ENCODE results near the gene GABARAP.
A peak's percentile ranks its signal among the peaks of the same experiment; 100 is the strongest.
"Not testable (repeated sequence)": the region's sequence is repeated elsewhere in the genome, so short reads cannot be mapped to it uniquely, and the experiment has no call there.

The GABARAP gene

GRCh38 chr17:7246779-7247178 lies 4.5 kb upstream of the GABARAP start:
- TF ChIP-seq, protein P1, sequence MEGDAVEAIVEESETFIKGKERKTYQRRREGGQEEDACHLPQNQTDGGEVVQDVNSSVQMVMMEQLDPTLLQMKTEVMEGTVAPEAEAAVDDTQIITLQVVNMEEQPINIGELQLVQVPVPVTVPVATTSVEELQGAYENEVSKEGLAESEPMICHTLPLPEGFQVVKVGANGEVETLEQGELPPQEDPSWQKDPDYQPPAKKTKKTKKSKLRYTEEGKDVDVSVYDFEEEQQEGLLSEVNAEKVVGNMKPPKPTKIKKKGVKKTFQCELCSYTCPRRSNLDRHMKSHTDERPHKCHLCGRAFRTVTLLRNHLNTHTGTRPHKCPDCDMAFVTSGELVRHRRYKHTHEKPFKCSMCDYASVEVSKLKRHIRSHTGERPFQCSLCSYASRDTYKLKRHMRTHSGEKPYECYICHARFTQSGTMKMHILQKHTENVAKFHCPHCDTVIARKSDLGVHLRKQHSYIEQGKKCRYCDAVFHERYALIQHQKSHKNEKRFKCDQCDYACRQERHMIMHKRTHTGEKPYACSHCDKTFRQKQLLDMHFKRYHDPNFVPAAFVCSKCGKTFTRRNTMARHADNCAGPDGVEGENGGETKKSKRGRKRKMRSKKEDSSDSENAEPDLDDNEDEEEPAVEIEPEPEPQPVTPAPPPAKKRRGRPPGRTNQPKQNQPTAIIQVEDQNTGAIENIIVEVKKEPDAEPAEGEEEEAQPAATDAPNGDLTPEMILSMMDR (IDR thresholded peaks at IDR 0.05; ENCODE audit: low read depth, low read length) = no peak
- Histone ChIP-seq H3K27me3 (ENCODE audit: insufficient read depth, low read depth, severe bottlenecking) (no peaks in the 10 kb centered on the region), H3K4me3 (ENCODE audit: low read depth, low read length) (no peak overlapping the region), H3K9me3 (ENCODE audit: severe bottlenecking) (no peaks in the 10 kb centered on the region), H3K27ac (no peak overlapping the region), H3K36me3 (peaks cover 52% of the 10 kb centered on the region)
- DNase-seq = no peak

DNA sequence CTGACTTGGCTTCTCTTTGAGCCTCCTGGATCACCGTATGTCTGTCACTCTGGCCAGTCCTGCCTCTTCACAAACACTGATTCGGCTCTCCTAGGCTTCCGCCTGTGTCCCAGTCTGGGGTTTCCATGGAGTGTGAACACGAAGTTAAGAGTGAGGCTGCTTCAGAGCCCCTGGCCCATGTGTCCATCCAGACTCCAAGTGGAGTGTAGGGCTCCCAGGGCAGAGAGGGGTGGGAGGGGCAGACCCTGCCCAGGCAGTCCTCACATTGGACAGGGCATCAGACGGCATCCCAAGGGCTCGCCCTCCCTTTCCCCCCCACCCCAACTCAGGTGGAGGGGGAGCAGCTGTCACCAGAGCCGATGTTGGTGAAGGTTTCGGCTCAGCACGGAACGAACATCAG lies 1.6 kb upstream of the GABARAP start:
- not testable (repeated sequence) for H3K9me3 ChIP-seq (ENCODE audit: severe bottlenecking); H3K4me3 ChIP-seq (ENCODE audit: low read depth, low read length); H3K27me3 ChIP-seq (ENCODE audit: insufficient read depth, low read depth, severe bottlenecking); DNase-seq
- peaks cover 70% of the 10 kb centered on the region for H3K36me3 ChIP-seq
- peak overlapping the region; percentile 99 for H3K27ac ChIP-seq

GRCh38 chr17:7243453-7243729 lies 1.1 kb upstream of the GABARAP start:
- Histone ChIP-seq H3K27me3 (ENCODE audit: insufficient read depth, low read depth, severe bottlenecking) (no peaks in the 10 kb centered on the region), H3K9me3 (ENCODE audit: severe bottlenecking) (no peaks in the 10 kb centered on the region), H3K27ac (peak overlapping the region; percentile 99), H3K4me3 (ENCODE audit: low read depth, low read length) (peak overlapping the region; percentile 90), H3K36me3 (peaks cover 71% of the 10 kb centered on the region)
- TF ChIP-seq, protein P1 (IDR thresholded peaks at IDR 0.05; ENCODE audit: low read depth, low read length) = no peak
- DNase-seq = no peak

DNA sequence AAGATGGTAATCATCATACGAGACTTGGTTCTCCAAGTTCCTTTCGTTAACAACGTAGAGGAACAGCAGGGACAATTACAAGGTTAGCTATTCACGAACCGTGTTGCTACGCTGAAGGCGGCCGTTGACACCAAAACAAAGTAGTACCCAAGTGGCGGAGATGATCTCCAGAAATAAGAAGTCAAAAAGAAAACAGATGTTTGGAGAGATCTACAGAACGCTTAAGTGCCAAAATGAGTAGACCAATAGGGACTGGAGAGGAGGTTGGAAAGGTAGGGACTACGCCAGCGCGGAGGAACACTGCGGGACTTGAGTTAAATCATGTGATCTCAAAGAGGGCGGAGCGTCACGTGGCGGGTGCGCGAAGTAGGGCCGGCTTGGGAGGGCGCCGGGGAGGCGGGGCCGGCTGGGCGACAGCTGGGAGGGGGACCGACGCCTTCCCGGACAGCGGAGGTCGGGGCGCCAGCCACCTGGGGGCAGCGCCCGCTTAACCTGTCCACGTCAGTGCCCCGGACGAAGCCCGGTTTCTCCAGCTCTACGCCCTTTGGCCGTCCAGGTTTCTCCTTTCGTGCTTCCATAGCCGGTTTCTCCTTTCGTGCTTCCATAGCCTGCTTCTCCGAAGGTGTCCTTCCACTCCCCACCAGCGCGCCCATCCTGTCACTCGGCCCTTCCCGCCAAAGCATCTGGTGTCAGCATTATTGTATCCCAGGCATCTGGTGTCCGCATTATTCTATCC lies 636 bp upstream of the GABARAP start:
- peak overlapping the region; percentile 90 for H3K4me3 ChIP-seq (ENCODE audit: low read depth, low read length)
- peaks cover 71% of the 10 kb centered on the region for H3K36me3 ChIP-seq
- peak overlapping the region; percentile 99 for H3K27ac ChIP-seq
- TF ChIP-seq, protein P1 (IDR thresholded peaks at IDR 0.05; ENCODE audit: low read depth, low read length) = peak; percentile 31; the same call in 1 of the 2 replicates
- no peaks in the 10 kb centered on the region for H3K27me3 ChIP-seq (ENCODE audit: insufficient read depth, low read depth, severe bottlenecking)
- peak; percentile 97 for DNase-seq
- no peaks in the 10 kb centered on the region for H3K9me3 ChIP-seq (ENCODE audit: severe bottlenecking)

DNA sequence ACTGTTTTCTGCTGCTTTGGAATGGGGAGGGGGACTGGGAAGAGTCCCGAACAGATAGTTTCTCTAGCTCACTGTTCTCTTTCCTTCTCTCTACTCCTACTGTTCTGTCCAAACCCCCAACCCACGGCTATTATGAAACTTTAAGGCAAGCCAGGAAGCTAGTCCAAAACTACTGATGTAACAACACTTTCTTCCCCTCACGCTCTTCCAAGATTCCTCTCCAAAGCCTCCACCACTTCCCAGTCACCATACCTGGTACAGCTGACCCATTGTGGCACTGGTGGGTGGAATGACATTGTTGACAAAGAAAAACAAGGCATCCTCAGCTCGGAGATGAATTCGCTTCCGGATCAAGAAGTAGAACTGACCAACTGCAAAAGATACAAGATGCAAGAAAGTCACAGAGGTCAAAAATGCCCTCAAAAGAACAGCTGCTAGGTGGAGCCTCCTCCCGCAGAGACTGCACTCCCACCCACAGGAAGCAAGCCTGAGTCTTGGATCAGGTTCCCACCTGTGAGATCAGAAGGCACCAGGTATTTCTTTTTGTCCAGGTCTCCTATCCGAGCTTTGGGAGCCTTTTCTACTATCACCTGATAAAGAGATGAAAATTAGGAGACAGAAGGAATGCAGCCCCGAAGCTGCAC lies 1.0 kb downstream of the GABARAP start:
- Histone ChIP-seq H3K9me3 (ENCODE audit: severe bottlenecking) (no peaks in the 10 kb centered on the region), H3K36me3 (peaks cover 71% of the 10 kb centered on the region), H3K27ac (peak overlapping the region; percentile 99), H3K27me3 (ENCODE audit: insufficient read depth, low read depth, severe bottlenecking) (no peaks in the 10 kb centered on the region), H3K4me3 (ENCODE audit: low read depth, low read length) (peak overlapping the region; percentile 90)
- DNase-seq = no peak
- TF ChIP-seq, protein P1 (IDR thresholded peaks at IDR 0.05; ENCODE audit: low read depth, low read length) = no peak

- Histone ChIP-seq H3K4me3 (ENCODE audit: low read depth, low read length) (no peak overlapping the region), H3K36me3 (peaks cover 71% of the 10 kb centered on the region), H3K9me3 (ENCODE audit: severe bottlenecking) (no peaks in the 10 kb centered on the region), H3K27me3 (ENCODE audit: insufficient read depth, low read depth, severe bottlenecking) (no peaks in the 10 kb centered on the region), H3K27ac (peak overlapping the region; percentile 27)
- DNase-seq = no peak
- TF ChIP-seq, protein P1 (IDR thresholded peaks at IDR 0.05; ENCODE audit: low read depth, low read length) = no peak
Observed at GRCh38 chr17:7240375-7240774, 1.9 kb downstream of the GABARAP start.

Data from WERI-Rb-1 (cell line).